ENCODE data around the gene RAB40AL.

Gene RAB40AL

GRCh38 chrX:102983205-102983604 lies 46.1 kb downstream of the RAB40AL start:
- DNase-seq (ENCODE audit: low spot score): no peak

GRCh38 chrX:102985192-102985591 lies 48.1 kb downstream of the RAB40AL start:
- no peak for DNase-seq (ENCODE audit: low spot score)

All from RKO (cell line).